ENCODE results near the gene TKT. TPM values are rescaled to one million over a fixed set of nuclear protein-coding genes. Genes with fewer than 3 reads are reported as not detected.

The TKT gene
- total and polyA plus RNA-seq, 2 of the 4 experiments (the other 2 are of a cell fraction), result 280 to 349 TPM

DNA sequence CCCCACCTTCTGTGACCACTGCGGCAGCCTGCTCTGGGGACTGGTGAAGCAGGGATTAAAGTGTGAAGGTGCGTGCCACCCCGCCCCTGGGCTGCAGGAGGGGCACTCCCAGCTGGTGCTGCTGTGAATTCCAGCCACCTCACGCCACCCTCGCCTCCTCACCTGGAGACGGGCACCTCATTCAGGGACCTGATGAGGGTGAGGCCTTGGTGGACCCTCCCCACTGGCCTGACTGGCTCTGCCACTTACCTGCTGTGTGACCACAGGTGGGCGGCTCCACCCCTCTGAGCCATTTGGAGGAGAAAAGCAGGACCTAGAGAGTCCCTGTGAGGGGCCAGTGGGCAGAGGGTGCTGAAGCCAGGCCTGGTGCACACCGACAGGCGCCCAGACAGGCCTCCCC lies 72.3 kb downstream of the TKT start:
- Histone ChIP-seq H4K20me1 (ENCODE audit: insufficient read depth, low read length) (peaks cover 6% of the 10 kb centered on the region; the same call in 1 of the 2 replicates), H2BK5ac (ENCODE audit: low read depth, low read length, poor library complexity, severe bottlenecking) (no peak overlapping the region), H2AK5ac (ENCODE audit: low read depth, low read length) (no peak overlapping the region), H3K9me1 (ENCODE audit: insufficient read depth, low read length) (peaks cover 5% of the 10 kb centered on the region; the same call in 1 of the 2 replicates), H4K5ac (ENCODE audit: low read depth, low read length) (no peak overlapping the region), H3K4me2 (ENCODE audit: low read depth, low read length) (no peak overlapping the region), H3K36me3 (ENCODE audit: control insufficient read depth, insufficient read depth, low read length) (peaks cover 39% of the 10 kb centered on the region), H3K56ac (ENCODE audit: extremely low read depth, insufficient read depth, low read length) (no peak overlapping the region), H2AFZ (replicated peaks; ENCODE audit: low read length, poor library complexity) (no peak overlapping the region), H2AK9ac (replicated peaks; ENCODE audit: low read depth, low read length, poor library complexity) (no peak overlapping the region), H3K27me3 (ENCODE audit: control insufficient read depth, insufficient read depth, low read length) (no peaks in the 10 kb centered on the region), H2BK15ac (ENCODE audit: low read depth, low read length) (no peak overlapping the region), H4K91ac (ENCODE audit: insufficient read depth, low read depth, low read length) (no peak overlapping the region), H3K79me1 (ENCODE audit: low read depth in 1 of 2, low read length in 2 of 2) (no peaks in the 10 kb centered on the region; a peak in 1 of 4 replicates), H3K9me3 (ENCODE audit: control insufficient read depth, insufficient read depth, low read length) (no peaks in the 10 kb centered on the region), H2BK120ac (ENCODE audit: low read depth, low read length) (no peak overlapping the region), H3K14ac (replicated peaks; ENCODE audit: low read depth, low read length) (no peak overlapping the region), H2BK20ac (ENCODE audit: low read depth, low read length) (no peak overlapping the region), H3K27ac (ENCODE audit: insufficient read depth, low read length) (no peak overlapping the region), H3K9ac (ENCODE audit: low read depth, low read length) (no peak overlapping the region), H3K4me3 (ENCODE audit: insufficient read depth, low read depth, low read length) (no peak overlapping the region), H3K4ac (ENCODE audit: low read depth, low read length) (no peak overlapping the region), H3K23ac (ENCODE audit: low read depth, low read length) (no peak overlapping the region), H3K18ac (ENCODE audit: low read depth, low read length) (no peak overlapping the region), H4K8ac (ENCODE audit: low read depth in 2 of 2, low read length in 2 of 2) (no peak overlapping the region), H3K4me1 (ENCODE audit: control insufficient read depth, insufficient read depth, low read length) (peaks cover 3% of the 10 kb centered on the region; the same call in 1 of the 2 replicates)
- ChIA-PET CTCF (no interaction called here), POLR2A (ENCODE audit: unreplicated experiment) (no interaction called here)
- in situ Hi-C loops (cut with MboI; ENCODE audit: low sequenced_read_pairs) (no loop called here), dilution Hi-C loops (cut with HindIII; ENCODE audit: low sequenced_read_pairs, unreplicated experiment) (no loop called here), intact Hi-C loops (cut with micrococcal nuclease) (no loop called here)
- BruUV-seq (replicated peaks), result no TSS peak
- TF ChIP-seq RAD21 (IDR thresholded peaks at IDR 0.05; ENCODE audit: low read length) (no peak), BHLHE40 (IDR thresholded peaks at IDR 0.05; ENCODE audit: low read depth, low read length) (no peak), SMC3 (IDR thresholded peaks at IDR 0.05; ENCODE audit: low read depth, low read length) (no peak), FOS (IDR thresholded peaks at IDR 0.05; ENCODE audit: low read depth, low read length) (no peak), MXI1 (IDR thresholded peaks at IDR 0.05; ENCODE audit: borderline replicate concordance, low read depth, low read length) (no peak), MAZ (IDR thresholded peaks at IDR 0.05; ENCODE audit: borderline replicate concordance, low read depth, low read length) (no peak), POLR2A (IDR thresholded peaks at IDR 0.05; ENCODE audit: low read depth, low read length) (no peak), MAFK (IDR thresholded peaks at IDR 0.05; ENCODE audit: low read depth, low read length) (no peak), RCOR1 (IDR thresholded peaks at IDR 0.05; ENCODE audit: insufficient replicate concordance, low read length) (no peak), CEBPB (IDR thresholded peaks at IDR 0.05; ENCODE audit: low read depth, low read length) (no peak), NFE2L2 (IDR thresholded peaks at IDR 0.05; ENCODE audit: low read depth, low read length) (no peak), CHD1 (IDR thresholded peaks at IDR 0.05; ENCODE audit: low read depth, low read length) (no peak), RFX5 (IDR thresholded peaks at IDR 0.05; ENCODE audit: low read depth, low read length) (no peak)
- TF ChIP-seq, protein P1, sequence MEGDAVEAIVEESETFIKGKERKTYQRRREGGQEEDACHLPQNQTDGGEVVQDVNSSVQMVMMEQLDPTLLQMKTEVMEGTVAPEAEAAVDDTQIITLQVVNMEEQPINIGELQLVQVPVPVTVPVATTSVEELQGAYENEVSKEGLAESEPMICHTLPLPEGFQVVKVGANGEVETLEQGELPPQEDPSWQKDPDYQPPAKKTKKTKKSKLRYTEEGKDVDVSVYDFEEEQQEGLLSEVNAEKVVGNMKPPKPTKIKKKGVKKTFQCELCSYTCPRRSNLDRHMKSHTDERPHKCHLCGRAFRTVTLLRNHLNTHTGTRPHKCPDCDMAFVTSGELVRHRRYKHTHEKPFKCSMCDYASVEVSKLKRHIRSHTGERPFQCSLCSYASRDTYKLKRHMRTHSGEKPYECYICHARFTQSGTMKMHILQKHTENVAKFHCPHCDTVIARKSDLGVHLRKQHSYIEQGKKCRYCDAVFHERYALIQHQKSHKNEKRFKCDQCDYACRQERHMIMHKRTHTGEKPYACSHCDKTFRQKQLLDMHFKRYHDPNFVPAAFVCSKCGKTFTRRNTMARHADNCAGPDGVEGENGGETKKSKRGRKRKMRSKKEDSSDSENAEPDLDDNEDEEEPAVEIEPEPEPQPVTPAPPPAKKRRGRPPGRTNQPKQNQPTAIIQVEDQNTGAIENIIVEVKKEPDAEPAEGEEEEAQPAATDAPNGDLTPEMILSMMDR (conservative IDR thresholded peaks at IDR 0.05; ENCODE audit: low read depth, low read length), result no peak
- TF ChIP-seq, protein P2, sequence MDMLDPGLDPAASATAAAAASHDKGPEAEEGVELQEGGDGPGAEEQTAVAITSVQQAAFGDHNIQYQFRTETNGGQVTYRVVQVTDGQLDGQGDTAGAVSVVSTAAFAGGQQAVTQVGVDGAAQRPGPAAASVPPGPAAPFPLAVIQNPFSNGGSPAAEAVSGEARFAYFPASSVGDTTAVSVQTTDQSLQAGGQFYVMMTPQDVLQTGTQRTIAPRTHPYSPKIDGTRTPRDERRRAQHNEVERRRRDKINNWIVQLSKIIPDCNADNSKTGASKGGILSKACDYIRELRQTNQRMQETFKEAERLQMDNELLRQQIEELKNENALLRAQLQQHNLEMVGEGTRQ (IDR thresholded peaks at IDR 0.05; ENCODE audit: low read depth, low read length), result no peak
- TF ChIP-seq, protein P3, sequence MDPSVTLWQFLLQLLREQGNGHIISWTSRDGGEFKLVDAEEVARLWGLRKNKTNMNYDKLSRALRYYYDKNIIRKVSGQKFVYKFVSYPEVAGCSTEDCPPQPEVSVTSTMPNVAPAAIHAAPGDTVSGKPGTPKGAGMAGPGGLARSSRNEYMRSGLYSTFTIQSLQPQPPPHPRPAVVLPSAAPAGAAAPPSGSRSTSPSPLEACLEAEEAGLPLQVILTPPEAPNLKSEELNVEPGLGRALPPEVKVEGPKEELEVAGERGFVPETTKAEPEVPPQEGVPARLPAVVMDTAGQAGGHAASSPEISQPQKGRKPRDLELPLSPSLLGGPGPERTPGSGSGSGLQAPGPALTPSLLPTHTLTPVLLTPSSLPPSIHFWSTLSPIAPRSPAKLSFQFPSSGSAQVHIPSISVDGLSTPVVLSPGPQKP (IDR thresholded peaks at IDR 0.05; ENCODE audit: borderline replicate concordance, low read depth, low read length), result no peak
- WGBS, 2 experiments (ENCODE audit: extremely low coverage in 2 of 2, insufficient read length in 1 of 2), result 100% methylated on average over 1 of the region's 9 CpGs; no CpG with 5 or more reads in 1 of the 2 experiments
- DNase-seq (no peak), ATAC-seq (ENCODE audit: low read depth) (no peak)

Measured in IMR-90 (cell line).